ENCODE measurements around the gene LAMB1. TPM values are rescaled to one million over a fixed set of nuclear protein-coding genes. Genes with fewer than 3 reads are reported as not detected.

The LAMB1 gene
- total RNA-seq, 4 donors from 2014 or later, result 43.9 to 84.8 (median 65.2) TPM

DNA sequence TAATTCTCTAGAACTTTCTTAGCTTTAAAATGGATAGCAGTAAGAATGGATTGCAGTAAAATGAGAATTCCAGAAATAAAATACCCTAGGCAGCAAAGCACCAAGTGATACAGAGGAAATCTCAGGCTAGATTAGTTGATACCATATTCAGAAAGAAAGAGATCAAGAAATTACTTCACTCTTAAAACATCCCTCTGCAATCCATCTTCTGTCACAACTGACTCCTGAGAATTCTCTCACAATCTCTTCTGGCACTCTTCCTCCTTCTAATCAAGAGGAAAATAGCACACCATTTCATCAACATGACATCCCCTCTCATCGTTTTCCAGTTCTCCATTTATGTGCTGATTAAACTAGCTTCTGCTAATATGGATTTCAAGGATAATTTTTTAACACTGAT is 42.2 kb upstream of the LAMB1 start:
- TF ChIP-seq, protein P1, sequence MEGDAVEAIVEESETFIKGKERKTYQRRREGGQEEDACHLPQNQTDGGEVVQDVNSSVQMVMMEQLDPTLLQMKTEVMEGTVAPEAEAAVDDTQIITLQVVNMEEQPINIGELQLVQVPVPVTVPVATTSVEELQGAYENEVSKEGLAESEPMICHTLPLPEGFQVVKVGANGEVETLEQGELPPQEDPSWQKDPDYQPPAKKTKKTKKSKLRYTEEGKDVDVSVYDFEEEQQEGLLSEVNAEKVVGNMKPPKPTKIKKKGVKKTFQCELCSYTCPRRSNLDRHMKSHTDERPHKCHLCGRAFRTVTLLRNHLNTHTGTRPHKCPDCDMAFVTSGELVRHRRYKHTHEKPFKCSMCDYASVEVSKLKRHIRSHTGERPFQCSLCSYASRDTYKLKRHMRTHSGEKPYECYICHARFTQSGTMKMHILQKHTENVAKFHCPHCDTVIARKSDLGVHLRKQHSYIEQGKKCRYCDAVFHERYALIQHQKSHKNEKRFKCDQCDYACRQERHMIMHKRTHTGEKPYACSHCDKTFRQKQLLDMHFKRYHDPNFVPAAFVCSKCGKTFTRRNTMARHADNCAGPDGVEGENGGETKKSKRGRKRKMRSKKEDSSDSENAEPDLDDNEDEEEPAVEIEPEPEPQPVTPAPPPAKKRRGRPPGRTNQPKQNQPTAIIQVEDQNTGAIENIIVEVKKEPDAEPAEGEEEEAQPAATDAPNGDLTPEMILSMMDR (IDR thresholded peaks at IDR 0.05), result no peak
- no peak for TF ChIP-seq POLR2A (IDR thresholded peaks at IDR 0.05)
- intact Hi-C loops (cut with DNase I; ENCODE audit: low total_unique reads), result no loop called here
- no peak overlapping the region for H3K4me3 ChIP-seq (ENCODE audit: low read depth, poor library complexity, severe bottlenecking)
- WGBS, 2 donors, result 27 to 29% methylated on average over 1 of the region's 1 CpG
- DNase-seq (ENCODE audit: low spot score in 2 of 2), result no peak

DNA sequence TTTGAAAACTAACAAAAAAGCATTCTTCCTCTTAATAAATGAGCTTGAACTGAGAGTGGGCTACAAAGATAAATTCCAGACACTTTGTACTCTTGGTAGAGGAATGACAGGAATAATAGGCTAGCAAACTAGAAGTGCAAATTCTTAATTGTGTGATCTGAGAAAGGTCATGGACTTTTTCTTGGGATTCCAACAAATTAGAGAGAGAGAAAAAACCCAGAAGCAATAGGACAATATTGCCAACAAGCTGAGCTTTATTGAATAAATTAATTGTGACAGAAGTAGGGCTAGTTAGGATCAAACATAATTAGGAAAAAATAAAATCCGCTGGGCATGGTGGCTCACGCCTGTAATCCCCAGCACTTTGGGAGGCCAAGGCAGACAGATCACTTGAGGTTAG is 41.4 kb upstream of the LAMB1 start:
- intact Hi-C loops (cut with DNase I; ENCODE audit: low total_unique reads), result no loop called here
- H3K4me3 ChIP-seq (ENCODE audit: low read depth, poor library complexity, severe bottlenecking), result no peak overlapping the region
- 95% methylated on average over 2 of the region's 2 CpGs for WGBS, 2 donors
- no peak for DNase-seq (ENCODE audit: low spot score in 2 of 2)
- no peak for TF ChIP-seq POLR2A (IDR thresholded peaks at IDR 0.05)
- TF ChIP-seq, protein P1 (IDR thresholded peaks at IDR 0.05), result no peak

DNA sequence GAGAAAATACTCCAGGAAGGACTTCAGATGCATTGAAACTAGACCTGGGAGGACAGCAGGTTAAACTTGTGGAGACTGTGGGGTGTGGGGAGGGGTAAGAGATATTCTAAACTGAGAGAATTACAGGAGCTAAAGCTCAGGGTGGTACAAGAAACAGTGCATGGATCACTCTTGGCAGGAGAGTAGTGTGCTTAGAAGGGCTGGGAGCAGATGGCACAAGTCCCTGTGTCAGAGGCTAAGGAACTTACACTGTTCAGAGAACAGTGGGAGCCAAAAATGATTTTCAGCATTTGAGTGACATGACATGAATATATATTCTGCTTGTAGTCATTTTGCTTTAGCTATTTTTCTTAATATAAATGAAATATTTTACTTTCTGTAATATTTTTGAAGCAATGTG is 36.0 kb upstream of the LAMB1 start:
- TF ChIP-seq POLR2A (IDR thresholded peaks at IDR 0.05), result no peak
- TF ChIP-seq, protein P1 (IDR thresholded peaks at IDR 0.05), result no peak
- intact Hi-C loops (cut with DNase I; ENCODE audit: low total_unique reads), result no loop called here
- H3K4me3 ChIP-seq (ENCODE audit: low read depth, poor library complexity, severe bottlenecking), result no peak overlapping the region

DNA sequence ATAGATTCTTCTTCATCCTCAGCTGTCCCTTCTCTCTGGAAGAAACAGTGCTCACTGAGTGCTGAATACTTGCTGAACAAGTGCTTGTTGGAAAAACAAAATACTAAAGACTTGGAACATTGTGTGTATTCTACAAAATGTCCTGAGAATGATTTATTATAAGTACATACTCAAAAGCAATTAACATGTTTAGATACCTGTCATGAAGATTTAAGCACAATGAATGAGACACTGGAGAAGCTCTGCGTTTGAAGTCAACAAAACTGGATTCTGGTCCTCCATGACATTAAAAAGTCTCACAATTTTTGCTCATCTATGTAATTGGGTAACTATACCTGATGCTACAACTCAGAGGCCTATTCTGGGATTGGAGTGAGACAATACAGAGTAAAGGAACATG is 34.8 kb upstream of the LAMB1 start:
- whole genome bisulfite sequencing, 2 donors, result 80 to 81% methylated on average over 1 of the region's 1 CpG
- no peak for DNase-seq (ENCODE audit: low spot score in 2 of 2)
- intact Hi-C loops (cut with DNase I; ENCODE audit: low total_unique reads), result no loop called here
- TF ChIP-seq, protein P1 (IDR thresholded peaks at IDR 0.05), result no peak
- no peak for TF ChIP-seq POLR2A (IDR thresholded peaks at IDR 0.05)
- no peak overlapping the region for H3K4me3 ChIP-seq (ENCODE audit: low read depth, poor library complexity, severe bottlenecking)

More for the DNA sequence above, 36.0 kb upstream of the LAMB1 start:
- no peak for DNase-seq (ENCODE audit: low spot score in 2 of 2)

DNA sequence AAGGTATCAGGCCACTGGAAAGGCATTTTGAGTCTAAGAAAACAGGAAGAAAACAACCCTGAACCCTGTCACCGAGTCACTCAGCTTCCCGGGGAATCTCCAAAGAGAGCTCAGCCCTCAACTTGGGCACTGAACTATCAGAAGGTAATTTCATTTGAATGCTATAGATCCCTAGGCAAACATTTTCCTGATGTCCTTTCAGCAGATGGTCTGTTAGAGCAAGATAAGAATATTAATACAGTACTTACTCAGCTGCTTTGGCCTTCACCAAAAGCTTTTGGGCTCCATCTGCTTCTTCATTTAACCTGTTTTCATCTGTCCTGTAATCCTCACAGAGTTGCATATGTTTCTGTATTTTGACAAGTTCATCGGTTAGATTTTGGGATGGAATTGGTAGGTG is 34.2 kb upstream of the LAMB1 start:
- H3K4me3 ChIP-seq (ENCODE audit: low read depth, poor library complexity, severe bottlenecking), result no peak overlapping the region
- DNase-seq (ENCODE audit: low spot score in 2 of 2), result no peak
- WGBS, 2 donors, result 87 to 88% methylated on average over 3 of the region's 3 CpGs
- intact Hi-C loops (cut with DNase I; ENCODE audit: low total_unique reads), result no loop called here
- TF ChIP-seq POLR2A (IDR thresholded peaks at IDR 0.05), result no peak
- TF ChIP-seq, protein P1 (IDR thresholded peaks at IDR 0.05), result no peak

DNA sequence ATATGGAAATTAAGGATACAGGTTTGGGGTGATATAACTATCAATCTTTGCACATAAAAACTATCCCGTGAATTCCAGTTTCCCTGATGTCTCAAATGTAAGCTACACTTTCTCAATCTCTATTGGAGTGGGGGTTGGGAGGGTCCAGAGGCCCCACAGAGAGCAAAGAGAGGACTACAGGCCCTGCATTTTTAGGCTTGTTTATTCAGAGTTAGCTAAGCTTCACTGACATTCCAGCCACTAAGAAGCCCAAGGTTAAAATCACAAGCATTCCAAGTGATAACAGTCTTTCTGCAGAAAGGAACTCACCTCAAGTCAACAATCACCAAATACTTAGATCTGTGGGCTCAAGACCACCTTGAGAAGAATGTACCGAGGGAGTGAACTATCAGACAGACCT is 31.6 kb upstream of the LAMB1 start:
- WGBS, 2 donors, result 79 to 85% methylated on average over 2 of the region's 2 CpGs
- intact Hi-C loops (cut with DNase I; ENCODE audit: low total_unique reads), result no loop called here
- DNase-seq (ENCODE audit: low spot score in 2 of 2), result no peak
- TF ChIP-seq, protein P1 (IDR thresholded peaks at IDR 0.05), result no peak
- no peak for TF ChIP-seq POLR2A (IDR thresholded peaks at IDR 0.05)
- H3K4me3 ChIP-seq (ENCODE audit: low read depth, poor library complexity, severe bottlenecking), result no peak overlapping the region

Data from lower leg skin (tissue), 4 donors.